Posterior vena cava (tissue), 2 donors: Measurements from ENCODE around the gene KRTAP22-1. TPM values are rescaled to one million over a fixed set of nuclear protein-coding genes. Genes with fewer than 3 reads are reported as not detected.

ENCODE experiments used
- DNase-seq: peaks from one replicate; pipeline ENCODE4 v3.0.0-alpha.2; 2020; ENCODE audit warnings: low spot score
- intact Hi-C, 2 donors: fragments of 100-400 bp; cut with DNase I; formaldehyde crosslinking; loops; one replicate each; pipeline versions ENCODE4 v1.14.1 to v1.14.2; 2022 to 2023
- long read RNA-seq, 2 donors: library from polyadenylated mRNA; unstranded; transcript quantifications; one replicate each; pipeline ENCODE4 v2.0.0, GENCODE V29; 2020 to 2021
- total RNA-seq, 2 donors: library from RNA; stranded (reverse); fragmentation: NEBNext Ultra II Directional; extraction: Animal tissue kit (Norgen Biotek cat#: 25700); gene quantifications; one replicate each; pipeline ENCODE4 v1.2.1, GENCODE V29; 2021
- donor health status: DM: yes; HTN: yes; CAD: no.
- donor health status: DM: yes; HTN: yes; CAD: no.

KRTAP22-1 gene
- total RNA-seq: not detected
- long read RNA-seq, donor 1: 0 reads
- long read RNA-seq, donor 2: 0 reads

DNA sequence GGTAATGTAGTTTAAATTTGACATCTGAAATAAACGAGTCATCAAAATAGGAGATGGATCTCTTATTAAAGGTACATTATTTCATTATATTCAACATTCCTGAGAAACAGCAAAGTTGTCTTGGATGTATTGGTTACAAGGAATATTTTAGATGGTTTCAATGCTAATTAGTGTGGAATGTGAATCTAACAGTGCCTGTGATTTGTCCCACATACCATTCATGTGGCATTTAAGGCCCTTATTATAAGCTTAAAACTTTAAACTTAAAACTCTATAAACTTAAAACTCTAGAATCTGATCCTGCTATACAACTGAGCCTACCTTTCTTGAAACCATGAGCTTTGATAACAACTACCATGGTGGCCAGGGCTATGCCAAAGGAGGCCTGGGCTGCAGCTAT, at the start of gene KRTAP22-1:
TSS of gene KRTAP22-1 (plus strand) at position 301 of the 400 bp plus-strand sequence.
- no peak for DNase-seq
- intact Hi-C loops: no loop called here

DNA sequence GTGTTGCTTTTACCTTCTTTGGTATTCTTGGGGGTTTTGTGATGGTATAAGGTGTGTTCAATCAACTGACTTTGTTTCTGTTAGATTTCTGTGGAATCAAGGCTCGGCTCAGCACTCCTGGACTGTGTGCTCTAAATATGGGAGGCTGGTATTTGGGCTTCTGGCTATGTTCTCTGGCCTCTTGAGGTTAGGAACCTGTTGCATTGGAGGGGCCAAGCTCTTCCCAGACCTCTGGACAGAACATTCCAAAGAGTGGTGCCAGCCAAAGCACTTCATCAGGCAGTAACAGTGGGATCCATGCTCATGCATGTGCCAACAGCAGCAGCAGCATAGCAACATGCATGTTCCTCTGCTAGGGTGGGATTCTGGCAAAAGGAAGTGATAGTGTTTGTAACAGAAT, 48.1 kb upstream of the KRTAP22-1 start:
- DNase-seq: no peak
- intact Hi-C loops: no loop called here

DNA sequence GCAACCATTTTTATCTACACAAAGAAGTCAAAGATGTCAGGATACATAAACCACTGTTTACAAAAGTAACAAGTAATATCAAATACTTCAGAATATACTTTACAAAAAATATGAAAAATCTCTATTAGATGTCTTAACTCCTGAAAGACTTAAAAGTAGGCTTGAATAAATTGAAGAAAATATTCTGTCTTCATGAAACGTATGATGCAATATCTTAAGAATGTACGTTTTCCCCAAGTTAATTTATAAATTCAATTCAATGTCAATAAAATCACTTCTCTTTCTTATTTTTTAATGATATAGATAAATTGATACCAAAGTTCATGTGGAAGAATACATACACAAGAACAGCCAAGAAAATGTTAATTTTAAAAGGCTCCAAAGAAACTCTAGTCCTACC, 45.8 kb upstream of the KRTAP22-1 start:
- intact Hi-C loops: no loop called here
- no peak for DNase-seq

DNA sequence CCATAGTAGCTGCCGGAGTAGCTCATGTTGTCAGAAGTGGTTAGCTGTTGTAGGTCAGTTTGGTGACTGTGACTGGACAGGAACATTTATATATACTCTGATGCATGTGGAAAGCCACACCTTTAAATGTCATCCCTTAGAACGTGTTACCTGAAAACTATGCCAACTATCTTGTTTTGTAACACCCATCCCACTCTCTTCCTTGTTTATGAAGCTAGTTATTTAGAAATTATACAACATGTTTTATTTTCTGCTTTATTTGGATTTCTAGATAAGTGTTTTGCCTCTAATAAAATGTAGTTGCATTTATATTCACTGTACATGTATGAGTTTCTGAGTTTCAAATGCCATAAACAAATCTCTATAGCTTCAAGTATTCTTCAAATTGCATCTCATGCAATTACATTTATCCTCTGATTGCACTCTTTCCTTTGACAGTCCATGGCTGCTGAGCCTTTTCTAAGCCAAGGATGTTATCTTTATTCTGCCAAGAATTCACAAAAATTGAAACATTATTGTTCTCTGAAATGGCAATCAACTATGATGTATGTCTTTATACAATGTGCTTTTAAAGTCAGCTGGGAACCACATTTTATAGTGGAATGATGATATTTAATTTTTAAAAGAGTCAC, 39.5 kb upstream of the KRTAP22-1 start, which contains the start of gene KRTAP19-7:
TSS of gene KRTAP19-7 (minus strand) at position 51 of the 632 bp plus-strand sequence. CDS start at position 26, 25 bp downstream.
- intact Hi-C loops: no loop called here
- DNase-seq: no peak

DNA sequence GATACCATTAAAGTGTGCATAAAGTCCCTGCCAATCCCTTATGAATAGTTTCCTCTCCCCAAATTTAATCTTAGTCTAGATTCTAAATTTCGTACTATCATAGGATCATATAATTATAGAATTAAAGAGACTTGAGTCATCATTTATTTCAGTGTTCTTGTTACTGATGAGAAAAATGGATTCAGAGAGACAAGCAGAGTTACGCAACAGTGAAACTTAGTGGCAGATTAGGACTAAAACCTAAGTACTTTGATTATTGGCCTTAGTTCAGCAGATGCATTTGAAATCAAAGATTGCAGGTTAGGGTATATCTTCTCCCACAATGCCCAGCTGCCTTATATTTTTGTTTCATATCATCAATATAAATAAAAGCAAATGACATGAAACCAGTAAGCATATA, 38.9 kb upstream of the KRTAP22-1 start:
- no peak for DNase-seq
- intact Hi-C loops: no loop called here

DNA sequence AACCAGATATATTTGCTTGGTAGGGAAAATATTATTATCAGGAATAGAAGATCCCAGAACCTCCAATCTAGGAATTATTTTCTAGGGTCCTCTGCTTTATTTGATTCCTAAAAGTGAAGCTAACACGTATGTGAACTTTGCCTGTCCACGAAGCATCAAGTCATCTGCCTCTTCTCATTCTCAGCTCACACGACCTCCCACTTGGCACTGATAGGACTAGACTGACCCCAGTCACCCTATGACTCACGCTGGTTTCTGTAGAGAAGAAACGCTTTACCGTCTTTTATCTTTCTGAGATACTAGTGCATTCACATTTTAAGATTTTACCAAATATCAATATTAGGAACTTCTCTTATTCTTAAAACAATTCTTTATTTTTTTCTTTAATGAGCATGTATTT, 37.8 kb upstream of the KRTAP22-1 start:
- DNase-seq: no peak
- intact Hi-C loops: no loop called here

DNA sequence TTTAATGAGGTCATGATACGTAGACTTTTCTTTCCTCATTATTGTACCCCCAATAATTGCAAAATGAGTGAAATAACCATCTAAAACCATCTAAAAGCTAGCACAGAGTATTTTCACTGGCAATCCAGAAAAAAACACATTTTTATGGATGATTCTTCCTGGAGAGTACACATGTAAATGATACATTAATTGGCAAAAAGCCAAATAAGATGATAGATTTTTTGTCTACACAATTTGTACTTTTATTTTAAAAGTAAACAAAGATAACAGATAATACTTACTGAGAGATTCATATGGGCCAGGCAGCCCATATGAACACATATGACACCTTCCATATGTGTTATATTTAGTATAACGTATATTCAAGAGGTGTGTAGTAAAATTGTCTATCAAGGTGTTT, 37.3 kb upstream of the KRTAP22-1 start:
- intact Hi-C loops: no loop called here
- DNase-seq: no peak

DNA sequence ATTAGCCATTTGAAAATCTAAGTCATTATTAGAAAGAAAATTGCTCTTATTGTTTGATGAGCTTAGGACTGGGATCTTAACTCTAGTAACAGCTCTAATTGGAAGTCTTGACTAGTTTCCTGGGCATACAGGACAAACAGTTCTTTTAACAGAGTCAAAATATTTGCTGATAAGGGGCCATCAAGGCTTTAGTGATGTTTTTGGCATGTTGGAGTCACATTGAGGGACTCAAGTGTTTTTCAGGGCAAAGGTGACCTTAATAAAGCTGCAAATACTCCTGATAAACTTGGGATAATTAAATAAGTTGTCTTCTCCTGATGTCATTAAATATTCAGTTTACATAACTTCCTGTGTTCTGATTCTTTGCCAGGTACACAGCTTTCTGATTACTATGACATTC, 33.3 kb upstream of the KRTAP22-1 start:
- DNase-seq: no peak
- intact Hi-C loops: no loop called here

DNA sequence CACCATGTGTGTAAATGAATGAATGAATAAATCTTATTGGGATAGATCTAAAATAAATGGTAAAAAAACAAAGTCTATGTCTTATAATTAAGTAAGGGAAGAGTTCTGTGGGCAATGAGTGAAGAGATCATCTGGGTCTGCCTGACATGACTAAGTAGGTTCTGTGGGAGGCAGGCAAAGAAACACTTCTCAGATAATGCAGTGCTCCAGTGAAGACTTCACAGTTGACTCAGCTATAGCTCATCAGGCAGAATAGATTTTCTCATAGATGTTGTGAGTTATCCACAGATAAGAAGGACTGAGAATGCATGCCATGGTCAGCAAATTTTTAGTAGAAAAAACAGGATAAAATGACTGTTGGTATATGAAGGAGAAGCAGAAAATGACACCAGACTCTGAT, 23.1 kb upstream of the KRTAP22-1 start:
- intact Hi-C loops: no loop called here
- DNase-seq: no peak

DNA sequence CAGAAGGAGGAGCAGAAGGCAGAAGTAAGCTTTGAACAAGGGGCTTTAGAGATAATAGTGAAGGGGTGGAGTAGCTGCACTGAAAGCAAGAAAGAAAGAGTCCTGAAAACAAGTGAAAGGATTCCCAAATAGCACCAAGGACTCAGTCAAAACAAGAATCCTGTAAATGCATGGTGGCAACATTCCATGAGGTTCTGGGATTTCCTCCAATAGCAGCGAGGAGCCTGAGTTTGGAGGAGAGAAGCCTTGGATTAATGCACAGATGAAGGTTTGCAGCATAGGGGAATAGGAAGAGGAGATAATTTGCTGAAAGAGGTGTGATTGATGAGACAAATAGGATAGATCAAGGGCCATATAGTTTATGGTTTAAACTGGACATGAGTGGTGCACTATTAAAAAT, 21.5 kb upstream of the KRTAP22-1 start:
- intact Hi-C loops: no loop called here

DNA sequence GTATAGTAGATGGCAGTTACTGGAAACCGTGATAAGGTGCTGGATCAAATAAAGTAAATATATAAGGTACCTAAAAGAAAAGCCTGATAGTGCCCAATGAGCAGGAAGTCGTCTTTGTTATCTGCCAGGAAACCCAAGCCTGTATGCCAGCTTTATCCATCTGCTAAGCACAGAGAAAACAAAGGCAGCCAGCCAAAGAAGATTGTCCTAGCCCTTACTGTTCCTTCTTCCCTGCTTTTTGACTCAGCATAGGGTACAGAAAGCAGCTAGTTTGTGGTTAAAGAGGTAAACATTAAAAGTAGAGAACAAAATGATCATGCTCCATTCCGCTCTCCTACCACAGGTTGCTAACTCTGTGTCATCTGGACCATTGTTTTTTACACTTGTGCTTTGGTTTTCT, 20.8 kb upstream of the KRTAP22-1 start:
- intact Hi-C loops: loop anchor here in 1 of 2 donors (1.0 kb wide), 1 partner anchor 11 kb away; no protein-coding TSS in a partner anchor
- DNase-seq: no peak

More for the DNA sequence above, 21.5 kb upstream of the KRTAP22-1 start:
- no peak for DNase-seq

DNA sequence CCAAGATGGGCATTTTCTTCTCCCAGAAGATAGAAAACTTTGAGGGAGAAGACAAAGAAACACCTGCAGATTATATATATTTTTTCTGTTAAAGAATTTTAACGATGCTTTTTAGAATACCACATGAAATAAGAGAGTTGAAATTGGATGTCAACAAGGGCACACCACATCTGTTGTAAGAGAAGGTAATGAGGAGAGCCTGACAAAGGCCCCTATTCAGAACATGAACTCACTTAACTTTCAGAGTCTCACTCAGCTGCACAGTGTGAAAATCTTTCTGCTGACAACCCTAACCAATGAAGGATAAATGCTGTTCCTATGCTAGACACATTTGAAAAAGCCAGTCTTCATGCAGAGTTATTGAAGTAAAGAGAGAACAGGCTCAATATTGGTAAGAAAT, 18.0 kb upstream of the KRTAP22-1 start:
- intact Hi-C loops: no loop called here
- DNase-seq: no peak

DNA sequence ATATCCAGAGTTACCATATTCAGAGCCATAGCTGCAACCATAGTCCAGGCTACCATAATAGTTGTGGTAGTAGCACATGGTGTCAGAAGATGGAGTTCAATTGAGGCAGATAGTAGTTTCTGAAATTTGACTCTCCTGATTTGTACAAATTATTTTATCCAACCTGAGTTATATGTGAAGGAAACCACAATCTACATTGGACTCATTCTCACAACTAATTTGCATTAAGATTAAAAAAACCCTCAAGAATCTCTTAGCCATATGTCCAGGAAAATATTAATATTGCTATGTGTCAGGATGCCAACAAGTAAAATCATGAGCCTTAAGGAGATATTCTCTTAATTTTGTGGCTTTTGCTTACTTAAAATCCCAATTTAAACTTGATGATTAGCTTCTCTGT, 10.6 kb upstream of the KRTAP22-1 start, which contains the start of gene KRTAP22-2:
TSS of gene KRTAP22-2 (minus strand) at position 101 of the 400 bp plus-strand sequence.
- DNase-seq: no peak
- intact Hi-C loops: no loop called here

DNA sequence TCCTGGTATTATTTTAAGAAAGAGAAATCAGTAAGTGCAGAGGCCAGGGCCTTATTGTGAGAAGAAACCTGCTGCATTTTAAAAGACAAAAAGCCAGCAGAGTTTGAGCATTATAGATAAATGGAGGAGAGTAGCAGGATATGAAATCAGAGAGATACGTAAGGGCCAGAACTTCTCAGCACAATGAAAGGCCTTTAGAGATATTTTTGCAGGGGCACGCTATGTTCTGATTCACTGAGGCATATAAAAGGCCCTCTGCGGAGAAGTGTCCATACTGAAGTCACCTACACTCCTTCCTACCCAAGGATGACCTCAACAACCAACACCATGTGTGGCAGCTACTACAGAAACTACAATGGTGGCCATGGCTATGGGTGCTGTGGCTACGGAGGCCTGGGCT, 8.7 kb upstream of the KRTAP22-1 start, which contains the start of gene KRTAP6-3:
TSS of gene KRTAP6-3 (plus strand) at position 301 of the 400 bp plus-strand sequence. CDS start at position 307, 6 bp downstream.
- intact Hi-C loops: no loop called here
- no peak for DNase-seq

DNA sequence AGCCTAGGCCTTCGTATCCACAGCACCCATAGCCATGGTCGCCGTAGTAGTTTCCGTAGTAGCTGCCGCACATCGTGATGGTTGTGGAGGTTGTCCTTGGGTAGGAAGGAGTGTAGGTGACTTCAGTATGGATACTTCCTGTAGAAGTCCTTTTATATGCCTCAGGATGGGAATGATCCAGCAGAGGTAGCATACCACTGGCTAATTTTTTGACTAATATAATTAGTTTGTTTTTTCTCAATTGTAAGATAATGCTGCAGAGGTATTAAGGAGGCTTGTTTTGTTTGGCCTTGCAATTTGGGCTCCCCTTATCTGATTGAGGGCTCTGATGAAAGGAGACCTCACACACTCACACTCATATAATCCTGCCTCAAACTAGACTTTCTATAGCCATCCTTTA, 2.1 kb upstream of the KRTAP22-1 start, which contains the start of gene KRTAP6-2:
TSS of gene KRTAP6-2 (minus strand) at position 101 of the 400 bp plus-strand sequence. CDS start at position 73, 28 bp downstream.
- no peak for DNase-seq
- intact Hi-C loops: no loop called here

DNA sequence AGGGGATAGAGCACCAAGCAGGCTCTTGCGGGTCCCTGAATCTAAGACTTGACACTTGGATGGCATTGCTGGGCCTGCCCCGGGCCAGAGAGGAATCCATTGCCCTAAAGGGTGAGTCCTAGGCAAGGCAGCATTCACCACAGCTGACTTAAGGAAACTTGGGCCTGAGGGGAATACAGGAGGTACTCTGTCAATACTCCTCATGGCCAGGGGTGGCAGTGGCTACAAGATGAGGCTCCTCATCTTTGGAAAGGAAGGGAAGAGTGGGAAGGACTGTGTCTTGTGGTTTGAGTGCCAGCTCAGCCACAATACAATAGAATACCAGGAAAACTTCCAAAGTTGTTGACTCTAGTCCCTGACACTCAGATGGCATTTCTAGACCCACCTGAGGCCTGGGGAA, 5.1 kb downstream of the KRTAP22-1 start:
- intact Hi-C loops: no loop called here

DNA sequence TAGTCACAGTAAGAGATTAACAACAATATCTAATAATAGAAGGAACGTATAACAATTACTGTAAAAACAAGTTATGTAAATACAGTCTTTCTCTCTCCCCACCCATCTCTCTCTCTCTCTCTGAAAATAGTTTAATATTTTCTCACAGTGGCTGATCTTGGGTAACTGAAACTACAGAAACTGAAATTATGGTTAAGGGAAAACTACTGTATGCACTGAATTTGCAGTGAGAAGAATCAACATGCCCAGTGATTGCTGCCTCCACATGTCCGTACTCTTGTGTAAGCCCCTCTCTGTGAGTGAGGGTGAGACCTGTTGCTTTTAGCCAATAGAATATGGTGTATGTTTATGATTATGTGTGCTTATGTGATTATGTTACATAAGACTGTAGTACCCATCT, 11.2 kb downstream of the KRTAP22-1 start:
- intact Hi-C loops: no loop called here
- DNase-seq: no peak

More for the DNA sequence above, 5.1 kb downstream of the KRTAP22-1 start:
- DNase-seq: no peak

DNA sequence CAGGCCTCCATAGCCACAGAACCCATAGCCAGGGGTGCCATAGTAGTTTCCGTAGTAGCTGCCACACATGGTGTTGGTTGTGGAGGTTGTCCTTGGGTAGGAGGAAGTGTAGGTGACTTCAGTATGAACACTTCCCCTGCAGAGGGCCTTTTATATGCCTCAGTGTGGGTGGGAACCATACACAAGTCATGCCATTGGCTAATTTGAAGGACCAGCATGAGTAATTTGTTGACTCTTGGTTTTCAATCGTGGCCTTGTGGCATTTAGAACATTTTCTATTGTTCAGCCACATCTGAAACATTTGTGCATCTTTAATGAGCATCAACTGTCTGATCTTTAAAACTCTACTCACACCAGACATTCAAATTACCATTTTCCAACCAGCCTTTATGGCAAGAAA, 12.9 kb downstream of the KRTAP22-1 start, which contains the start of gene KRTAP6-1:
TSS of gene KRTAP6-1 (minus strand) at position 95 of the 400 bp plus-strand sequence. CDS start at position 69, 26 bp downstream.
- intact Hi-C loops: no loop called here
- DNase-seq: no peak

DNA sequence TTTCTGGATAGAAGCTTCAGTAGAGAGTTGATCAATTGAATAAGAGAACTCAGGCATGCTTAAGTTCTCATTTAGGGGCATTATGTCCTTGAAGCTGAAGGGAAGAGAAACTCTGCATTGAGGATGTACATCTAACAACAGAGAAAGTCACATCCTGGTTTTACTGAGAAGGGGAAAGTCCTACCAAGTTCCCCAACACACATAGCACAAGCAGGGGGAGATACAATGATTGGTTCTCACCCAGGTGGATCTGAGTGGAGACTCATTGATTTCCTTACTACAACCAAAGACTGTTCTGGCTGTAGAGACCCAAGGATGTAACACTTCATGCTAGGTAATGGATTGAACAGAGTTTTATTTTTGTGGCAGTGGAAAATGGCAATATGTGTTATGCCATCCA, 14.3 kb downstream of the KRTAP22-1 start:
- no peak for DNase-seq
- intact Hi-C loops: no loop called here

DNA sequence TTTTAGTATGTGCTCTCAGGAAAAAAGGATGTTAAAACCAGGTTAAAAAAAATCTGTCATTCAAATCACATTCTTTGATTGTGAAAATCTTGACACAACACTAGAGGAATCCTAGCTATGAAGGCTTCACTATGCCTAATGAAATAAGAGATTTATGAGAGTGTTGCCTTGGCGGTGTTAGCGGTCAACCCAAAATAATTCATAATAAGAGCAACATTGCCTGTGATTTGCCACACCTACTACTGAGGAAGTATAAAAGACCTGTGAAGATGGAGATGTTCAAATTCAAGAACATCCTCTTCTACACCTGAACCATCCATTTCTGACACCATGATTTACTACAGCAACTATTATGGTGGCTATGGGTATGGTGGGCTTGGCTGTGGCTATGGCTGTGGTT, 15.2 kb downstream of the KRTAP22-1 start, which contains the start of gene KRTAP20-1:
TSS of gene KRTAP20-1 (plus strand) at position 301 of the 400 bp plus-strand sequence. CDS start at position 331, 30 bp downstream.
- DNase-seq: no peak
- intact Hi-C loops: no loop called here

DNA sequence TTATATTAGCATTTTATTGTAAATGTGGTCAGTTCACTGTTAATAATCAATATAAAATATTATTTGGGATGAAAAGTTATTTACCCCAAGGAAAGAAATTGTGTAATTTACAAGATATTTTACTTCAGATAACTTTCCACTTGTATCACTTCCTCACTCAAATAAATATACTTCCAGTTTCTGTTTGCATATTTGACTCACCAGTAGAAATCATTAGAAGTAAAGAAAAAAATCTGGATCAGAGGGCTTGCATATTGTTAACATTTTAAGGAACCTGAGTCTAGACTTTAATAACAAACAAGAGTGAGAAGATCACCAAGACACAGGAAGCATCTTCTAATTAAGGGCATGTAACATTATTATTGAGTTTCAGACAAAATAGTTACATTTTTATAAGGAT, 19.2 kb downstream of the KRTAP22-1 start:
- intact Hi-C loops: no loop called here
- DNase-seq: no peak
